HEK293T (cell line): Measurements from ENCODE around the gene GPR150.

Experiments used
- ARNT ChIP-seq: fragments of 450-650 bp; IDR thresholded peaks from 2 replicates; pipeline ENCODE4 v1.6.1; 2017; ENCODE audit warnings: mild to moderate bottlenecking
- BHLHE40 ChIP-seq: fragments of 450-650 bp; IDR thresholded peaks from 2 replicates; pipeline ENCODE4 v1.6.1; 2016; ENCODE audit warnings: mild to moderate bottlenecking, moderate library complexity, borderline replicate concordance
- ELF4 ChIP-seq: fragments of 450-650 bp; IDR thresholded peaks from 2 replicates; pipeline ENCODE4 v1.6.1; 2017; ENCODE audit warnings: antibody characterized with exemption
- FOXA1 ChIP-seq: fragments of 450-650 bp; IDR thresholded peaks from 2 replicates; pipeline ENCODE4 v1.6.1; 2016; ENCODE audit warnings: mild to moderate bottlenecking
- FOXK2 ChIP-seq: fragments of 450-650 bp; IDR thresholded peaks from 2 replicates; pipeline ENCODE4 v1.6.1; 2016; ENCODE audit warnings: mild to moderate bottlenecking
- FOXM1 ChIP-seq: fragments of 450-650 bp; IDR thresholded peaks from 2 replicates; pipeline ENCODE4 v1.6.1; 2017; ENCODE audit warnings: mild to moderate bottlenecking, borderline replicate concordance
- L3MBTL2 ChIP-seq: fragments of 450-650 bp; conservative IDR thresholded peaks from 2 replicates; pipeline ENCODE4 v1.6.1; 2016; ENCODE audit warnings: mild to moderate bottlenecking
- LEF1 ChIP-seq: fragments of 450-650 bp; IDR thresholded peaks from 2 replicates; pipeline ENCODE4 v1.6.1; 2017; ENCODE audit warnings: mild to moderate bottlenecking, borderline replicate concordance
- NFRKB ChIP-seq: fragments of 450-650 bp; IDR thresholded peaks from 2 replicates; pipeline ENCODE4 v1.6.1; 2016; ENCODE audit warnings: mild to moderate bottlenecking, moderate library complexity
- SP1 ChIP-seq: fragments of 450-650 bp; IDR thresholded peaks from 2 replicates; pipeline ENCODE4 v1.6.1; 2017
- SUZ12 ChIP-seq: fragments of 450-650 bp; IDR thresholded peaks from 2 replicates; pipeline ENCODE4 v1.6.1; 2016; ENCODE audit warnings: mild to moderate bottlenecking
- TARDBP ChIP-seq: fragments of 450-650 bp; IDR thresholded peaks from 2 replicates; pipeline ENCODE4 v1.6.1; 2016
- ZNF384 ChIP-seq: fragments of 450-650 bp; IDR thresholded peaks from 2 replicates; pipeline ENCODE4 v1.6.1; 2016
- TF ChIP-seq, protein P1 (sequence below): fragments of 450-650 bp; IDR thresholded peaks from 2 replicates; pipeline ENCODE4 v1.6.1; 2016

- TF ChIP-seq SP1, result no peak
- no peak for TF ChIP-seq ELF4
- TF ChIP-seq BHLHE40, result no peak
- no peak for TF ChIP-seq FOXK2
- TF ChIP-seq ZNF384, result no peak
- no peak for TF ChIP-seq NFRKB
- no peak for TF ChIP-seq FOXM1
- TF ChIP-seq L3MBTL2, result no peak
- TF ChIP-seq SUZ12, result no peak
- no peak for TF ChIP-seq LEF1
- TF ChIP-seq FOXA1, result no peak
- no peak for TF ChIP-seq ARNT
- TF ChIP-seq, protein P1, sequence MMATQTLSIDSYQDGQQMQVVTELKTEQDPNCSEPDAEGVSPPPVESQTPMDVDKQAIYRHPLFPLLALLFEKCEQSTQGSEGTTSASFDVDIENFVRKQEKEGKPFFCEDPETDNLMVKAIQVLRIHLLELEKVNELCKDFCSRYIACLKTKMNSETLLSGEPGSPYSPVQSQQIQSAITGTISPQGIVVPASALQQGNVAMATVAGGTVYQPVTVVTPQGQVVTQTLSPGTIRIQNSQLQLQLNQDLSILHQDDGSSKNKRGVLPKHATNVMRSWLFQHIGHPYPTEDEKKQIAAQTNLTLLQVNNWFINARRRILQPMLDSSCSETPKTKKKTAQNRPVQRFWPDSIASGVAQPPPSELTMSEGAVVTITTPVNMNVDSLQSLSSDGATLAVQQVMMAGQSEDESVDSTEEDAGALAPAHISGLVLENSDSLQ, result no peak
- TF ChIP-seq TARDBP, result no peak
Measured at GRCh38 chr5:95670568-95670967, 50.7 kb downstream of the GPR150 start.
